ENCODE measurements around the gene PIP4K2A. TPM values are rescaled to one million over a fixed set of nuclear protein-coding genes. Genes with fewer than 3 reads are reported as not detected.
"Not testable (repeated sequence)": the region's sequence is repeated elsewhere in the genome, so short reads cannot be mapped to it uniquely, and the experiment has no call there.

The PIP4K2A gene
- total RNA-seq, 1 experiment from 2014 or later: 17.4 TPM

DNA sequence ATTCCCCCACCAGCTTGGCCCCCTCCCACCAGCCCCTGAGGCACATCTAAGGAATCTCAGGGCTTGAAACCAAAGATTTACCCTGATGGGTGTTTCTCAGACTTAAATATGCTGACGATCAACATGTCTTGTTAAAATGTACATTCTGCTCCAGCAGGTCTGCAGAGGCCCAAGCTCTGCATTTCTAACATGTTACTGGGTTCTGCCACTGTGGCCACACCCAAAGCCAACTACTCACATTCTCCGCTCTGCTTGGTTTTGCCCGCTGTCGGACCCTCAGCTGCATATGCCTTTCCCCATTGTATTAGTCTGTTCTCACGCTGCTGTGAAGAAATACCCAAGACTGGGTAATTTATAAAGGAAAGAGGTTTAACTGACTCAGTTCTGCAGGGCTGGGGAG is 8.9 kb downstream of the PIP4K2A start:
- Histone ChIP-seq H3K9me3 (no peaks in the 10 kb centered on the region), H3K27me3 (no peaks in the 10 kb centered on the region), H3K4me3 (no peak overlapping the region), H3K36me3 (no peaks in the 10 kb centered on the region)
- DNase-seq: no peak

DNA sequence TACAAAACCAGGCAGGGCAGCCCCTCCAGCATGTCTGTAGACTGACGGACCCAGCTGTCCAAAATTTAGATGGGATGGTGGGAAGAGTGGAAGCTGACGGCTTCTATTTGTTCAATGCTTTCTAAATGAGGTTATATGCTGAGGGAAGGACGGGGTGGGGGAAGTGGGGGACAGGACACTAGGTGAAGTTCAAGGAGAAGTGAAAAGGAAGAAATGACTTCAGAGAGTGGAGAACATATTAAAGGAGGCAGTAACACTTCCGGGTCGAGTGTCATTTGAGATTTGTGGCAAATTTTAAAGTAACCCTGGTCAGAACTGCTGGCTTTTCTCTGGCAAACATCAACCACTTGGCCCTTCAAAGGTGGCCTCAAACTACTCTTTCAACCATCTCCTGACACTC is 9.4 kb downstream of the PIP4K2A start:
- no peak for DNase-seq
- Histone ChIP-seq H3K36me3 (no peaks in the 10 kb centered on the region), H3K4me3 (no peak overlapping the region), H3K9me3 (no peaks in the 10 kb centered on the region), H3K27me3 (no peaks in the 10 kb centered on the region)

DNA sequence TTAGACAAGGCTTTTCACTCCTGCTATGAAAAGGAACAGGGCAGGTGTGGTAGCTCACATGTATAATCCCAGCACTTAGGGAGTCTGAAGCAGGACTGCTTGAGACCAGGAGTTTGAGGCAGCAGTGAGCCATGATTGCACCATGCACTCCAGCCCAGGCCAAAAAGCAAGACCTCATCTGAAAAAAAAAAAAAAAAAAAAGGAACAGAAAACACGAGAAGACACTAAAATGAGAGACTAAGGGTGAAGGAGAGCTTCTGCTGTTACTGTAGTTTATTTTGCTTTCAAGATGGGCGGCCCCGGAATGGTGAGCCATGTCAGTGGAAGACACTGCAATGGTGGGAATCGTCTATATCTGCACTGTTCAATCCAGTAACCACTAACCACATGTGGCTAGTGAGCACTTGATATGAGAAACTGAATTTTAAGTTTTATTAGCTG is 9.9 kb downstream of the PIP4K2A start:
- DNase-seq: no peak
- H3K27me3 ChIP-seq: no peaks in the 10 kb centered on the region
- no peaks in the 10 kb centered on the region for H3K36me3 ChIP-seq
- H3K9me3 ChIP-seq: no peaks in the 10 kb centered on the region
- H3K4me3 ChIP-seq: no peak overlapping the region

DNA sequence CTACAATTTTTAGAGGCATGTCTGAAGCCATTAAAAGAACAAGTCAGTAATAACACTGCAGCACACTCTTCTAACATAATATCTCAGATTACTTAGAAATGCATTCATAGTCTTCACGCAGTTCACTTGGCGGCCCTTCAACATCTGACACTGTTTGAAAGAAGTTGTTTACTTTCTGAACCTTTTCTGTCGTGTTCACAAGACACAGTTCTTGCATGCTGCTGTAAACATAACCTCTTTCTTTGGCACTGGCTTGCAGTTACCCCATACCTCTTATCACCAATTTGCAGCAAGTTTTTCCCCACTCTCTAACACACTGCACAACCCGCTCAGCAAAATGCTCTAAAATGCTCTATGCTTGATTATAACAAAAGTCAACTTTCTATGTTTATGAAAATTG is 12.0 kb downstream of the PIP4K2A start:
- Histone ChIP-seq H3K27me3 (no peaks in the 10 kb centered on the region), H3K4me3 (no peak overlapping the region), H3K9me3 (no peaks in the 10 kb centered on the region), H3K36me3 (no peaks in the 10 kb centered on the region)
- DNase-seq: peak; percentile 19

GRCh38 chr10:22701132-22701826 is 13.1 kb downstream of the PIP4K2A start:
- Histone ChIP-seq H3K27me3 (no peaks in the 10 kb centered on the region), H3K4me3 (no peak overlapping the region), H3K36me3 (no peaks in the 10 kb centered on the region), H3K9me3 (no peaks in the 10 kb centered on the region)
- no peak for DNase-seq

DNA sequence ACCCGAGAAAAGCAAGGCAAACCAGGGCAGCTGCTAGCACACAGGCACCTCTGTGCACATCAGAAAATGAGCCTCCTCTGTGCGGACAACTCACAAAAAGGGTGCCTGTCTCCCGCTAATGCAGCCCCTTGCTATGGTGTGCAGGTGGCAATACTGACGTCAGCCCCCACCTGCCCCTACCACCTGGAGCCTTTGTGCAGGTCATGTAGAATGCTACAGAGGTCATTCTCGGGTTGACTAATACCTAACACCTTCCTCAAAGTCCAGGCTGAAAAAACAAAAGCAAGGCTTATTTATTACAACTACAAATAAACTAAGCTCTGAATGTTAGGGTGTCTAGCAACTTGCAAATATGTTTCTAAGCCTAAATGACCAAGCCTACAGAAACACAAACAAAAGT is 13.9 kb downstream of the PIP4K2A start:
- no peak overlapping the region for H3K4me3 ChIP-seq
- no peaks in the 10 kb centered on the region for H3K27me3 ChIP-seq
- H3K36me3 ChIP-seq: no peaks in the 10 kb centered on the region
- no peaks in the 10 kb centered on the region for H3K9me3 ChIP-seq
- no peak for DNase-seq

DNA sequence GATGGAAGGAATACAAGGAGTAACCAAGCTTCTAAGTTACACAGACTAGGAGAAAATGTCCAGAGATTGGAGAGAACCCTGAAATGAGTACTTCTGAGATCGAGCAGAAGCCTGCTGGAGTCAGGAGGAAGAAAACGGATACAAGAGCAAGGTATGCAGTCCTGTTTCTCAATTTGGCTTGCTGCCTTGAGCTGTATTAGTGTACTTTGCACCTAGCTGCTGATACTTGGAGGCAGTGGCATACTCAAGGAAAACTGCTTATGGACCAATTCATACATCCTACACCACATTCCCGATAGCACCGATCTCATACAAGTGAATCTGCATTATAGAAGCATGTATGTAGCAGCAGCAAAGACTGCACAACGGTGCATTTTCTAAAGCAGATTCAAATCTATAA is 14.4 kb downstream of the PIP4K2A start:
- Histone ChIP-seq H3K36me3 (no peaks in the 10 kb centered on the region), H3K9me3 (no peaks in the 10 kb centered on the region), H3K4me3 (no peak overlapping the region), H3K27me3 (no peaks in the 10 kb centered on the region)
- no peak for DNase-seq

GRCh38 chr10:22698941-22699440 is 15.4 kb downstream of the PIP4K2A start:
- Histone ChIP-seq H3K9me3 (no peaks in the 10 kb centered on the region), H3K27me3 (no peaks in the 10 kb centered on the region), H3K36me3 (no peaks in the 10 kb centered on the region), H3K4me3 (no peak overlapping the region)
- no peak for DNase-seq

- Histone ChIP-seq H3K9me3 (no peaks in the 10 kb centered on the region), H3K27me3 (no peaks in the 10 kb centered on the region), H3K36me3 (no peaks in the 10 kb centered on the region), H3K4me3 (no peak overlapping the region)
- DNase-seq: no peak
These were observed 16.6 kb downstream of the PIP4K2A start for GRCh38 chr10:22697800-22698199.

DNA sequence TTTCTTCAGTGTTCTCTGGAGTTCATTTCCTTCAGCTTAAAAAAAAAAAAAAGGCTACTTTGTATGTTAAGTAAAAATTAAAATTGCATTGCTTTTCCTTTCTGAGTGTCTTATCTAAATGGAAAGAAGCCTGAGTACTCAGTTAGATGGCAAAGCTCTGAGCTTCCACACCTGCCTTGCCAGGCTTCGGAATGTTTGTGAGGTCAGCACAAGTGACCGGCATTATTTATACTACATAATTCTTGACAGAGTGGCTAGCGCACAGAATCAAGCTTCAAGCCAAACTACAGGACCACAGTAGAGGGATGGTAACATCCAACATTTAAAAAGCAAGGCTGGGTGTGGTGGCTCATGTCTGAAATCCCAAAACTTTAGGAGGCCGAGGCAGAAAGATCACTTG is 17.3 kb downstream of the PIP4K2A start:
- Histone ChIP-seq H3K27me3 (no peaks in the 10 kb centered on the region), H3K36me3 (no peaks in the 10 kb centered on the region), H3K4me3 (no peak overlapping the region), H3K9me3 (no peaks in the 10 kb centered on the region)
- DNase-seq: no peak

- Histone ChIP-seq H3K36me3 (no peaks in the 10 kb centered on the region), H3K4me3 (no peak overlapping the region), H3K9me3 (no peaks in the 10 kb centered on the region), H3K27me3 (no peaks in the 10 kb centered on the region)
- DNase-seq: no peak
These were observed 20.5 kb downstream of the PIP4K2A start for GRCh38 chr10:22693860-22694259.

DNA sequence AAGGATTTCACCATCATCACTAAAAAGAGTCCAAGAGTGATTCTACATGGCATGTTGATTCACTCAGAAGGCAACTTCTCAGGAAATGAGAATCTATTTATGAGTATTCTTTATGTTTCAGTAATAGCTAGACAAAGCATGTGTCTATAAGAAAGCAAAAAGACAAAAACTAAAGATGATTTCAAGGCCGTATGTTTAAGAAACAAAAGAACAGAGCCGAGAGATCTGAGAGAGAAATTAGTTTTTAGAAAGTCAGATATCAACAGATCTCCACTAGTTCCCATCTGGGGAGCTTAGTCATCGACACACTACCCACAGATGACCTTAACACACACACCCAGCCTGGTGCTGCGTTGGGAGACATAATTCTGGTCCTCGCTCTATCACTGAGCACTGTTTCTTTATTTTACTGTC is 21.0 kb downstream of the PIP4K2A start:
- DNase-seq: no peak
- Histone ChIP-seq H3K4me3 (no peak overlapping the region), H3K27me3 (no peaks in the 10 kb centered on the region), H3K36me3 (no peaks in the 10 kb centered on the region), H3K9me3 (no peaks in the 10 kb centered on the region)

DNA sequence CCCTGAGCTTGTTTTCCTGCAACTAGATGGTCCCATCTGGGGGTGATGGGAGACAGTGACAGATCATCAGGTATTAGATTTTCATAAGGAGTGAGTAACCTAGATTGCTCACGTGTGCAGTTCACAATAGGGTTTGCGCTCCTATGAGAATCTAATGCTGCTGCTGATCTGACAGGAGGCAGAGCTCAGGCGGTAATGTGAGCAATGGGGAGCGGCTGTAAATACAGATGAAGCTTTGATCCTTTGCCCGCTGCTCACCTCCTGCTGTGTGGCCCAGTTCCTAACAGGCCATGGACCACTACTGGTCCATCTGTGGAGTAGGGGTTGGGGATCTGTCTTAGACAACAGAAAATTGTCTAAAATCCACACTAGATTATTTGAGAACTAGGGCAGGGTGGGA is 22.3 kb downstream of the PIP4K2A start:
- not testable (repeated sequence) for DNase-seq, H3K36me3 ChIP-seq, H3K27me3 ChIP-seq, H3K4me3 ChIP-seq, H3K9me3 ChIP-seq

- DNase-seq: no peak
- no peak overlapping the region for H3K4me3 ChIP-seq
- H3K9me3 ChIP-seq: no peaks in the 10 kb centered on the region
- no peaks in the 10 kb centered on the region for H3K36me3 ChIP-seq
- no peaks in the 10 kb centered on the region for H3K27me3 ChIP-seq
These were observed 23.6 kb downstream of the PIP4K2A start for GRCh38 chr10:22690614-22691431.

GRCh38 chr10:22690158-22690557 is 24.2 kb downstream of the PIP4K2A start:
- H3K36me3 ChIP-seq: no peaks in the 10 kb centered on the region
- DNase-seq: no peak

DNA sequence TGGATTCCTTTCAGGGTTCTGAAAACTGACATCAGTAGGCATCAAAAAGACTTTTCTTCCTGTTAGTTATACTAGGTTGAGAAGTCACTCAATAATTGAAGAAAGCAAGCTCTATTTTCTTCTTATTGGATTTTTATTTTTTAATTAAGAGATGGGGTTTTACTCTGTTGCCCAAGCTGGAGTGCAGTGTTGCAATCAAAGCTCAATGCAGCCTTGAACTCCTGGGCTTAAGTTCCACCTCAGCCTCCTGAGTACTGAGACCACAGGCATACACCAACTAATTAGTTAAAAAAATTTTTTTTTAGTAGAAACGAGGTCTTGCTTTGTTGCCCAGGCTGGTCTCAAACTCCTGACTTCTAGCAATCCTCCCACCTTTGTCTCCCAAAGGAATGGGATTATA is 28.0 kb downstream of the PIP4K2A start:
- no peak for DNase-seq
- H3K36me3 ChIP-seq: no peaks in the 10 kb centered on the region
- H3K27me3 ChIP-seq: no peaks in the 10 kb centered on the region
- H3K4me3 ChIP-seq: no peak overlapping the region
- no peaks in the 10 kb centered on the region for H3K9me3 ChIP-seq

More at GRCh38 chr10:22690158-22690557, 24.2 kb downstream of the PIP4K2A start:
- Histone ChIP-seq H3K27me3 (no peaks in the 10 kb centered on the region), H3K4me3 (no peak overlapping the region), H3K9me3 (no peaks in the 10 kb centered on the region)

GRCh38 chr10:22685926-22686325 is 28.5 kb downstream of the PIP4K2A start:
- no peaks in the 10 kb centered on the region for H3K27me3 ChIP-seq
- H3K9me3 ChIP-seq: no peaks in the 10 kb centered on the region
- no peak overlapping the region for H3K4me3 ChIP-seq
- DNase-seq: no peak
- H3K36me3 ChIP-seq: no peaks in the 10 kb centered on the region

DNA sequence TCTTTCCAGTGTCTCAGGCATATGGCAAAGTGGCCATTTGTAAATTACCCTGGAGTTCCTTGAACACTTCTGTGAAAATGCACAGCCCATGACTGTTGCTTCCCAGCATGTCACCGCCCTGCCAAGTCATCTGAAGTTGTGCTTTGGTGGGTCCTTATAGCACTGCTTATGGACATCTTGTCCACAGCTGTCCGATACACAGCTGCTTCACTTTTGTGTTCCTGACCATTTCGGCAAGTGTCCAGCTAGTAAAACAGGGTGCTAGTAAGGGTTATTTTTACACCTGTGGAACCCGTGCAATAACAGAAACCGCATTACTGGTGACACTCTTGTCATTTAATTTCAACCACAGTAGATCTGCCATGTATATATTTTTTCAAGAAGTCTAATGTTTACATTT is 29.7 kb downstream of the PIP4K2A start:
- no peaks in the 10 kb centered on the region for H3K36me3 ChIP-seq
- H3K4me3 ChIP-seq: no peak overlapping the region
- H3K27me3 ChIP-seq: no peaks in the 10 kb centered on the region
- H3K9me3 ChIP-seq: no peaks in the 10 kb centered on the region
- no peak for DNase-seq

Data from MG63 (cell line).